NB4 (cell line): Measurements from ENCODE around the gene LY6G6F.

Experiments used
- MYC ChIP-seq: IDR thresholded peaks from 2 replicates; pipeline ENCODE4 v1.6.1; 2011; ENCODE audit warnings: low read depth, low read length
- POLR2A ChIP-seq: IDR thresholded peaks from 2 replicates; pipeline ENCODE4 v1.6.1; 2011; ENCODE audit warnings: mild to moderate bottlenecking; ENCODE audit not compliant: insufficient read length; ENCODE audit errors: extremely low read depth
- TF ChIP-seq, protein P1 (sequence below): IDR thresholded peaks from one replicate; pipeline ENCODE4 v1.5.1; 2012; ENCODE audit warnings: low read depth, low read length
- TF ChIP-seq, protein P2 (sequence below): IDR thresholded peaks from 2 replicates; pipeline ENCODE4 v1.6.1; 2011; ENCODE audit warnings: low read depth, low read length

DNA sequence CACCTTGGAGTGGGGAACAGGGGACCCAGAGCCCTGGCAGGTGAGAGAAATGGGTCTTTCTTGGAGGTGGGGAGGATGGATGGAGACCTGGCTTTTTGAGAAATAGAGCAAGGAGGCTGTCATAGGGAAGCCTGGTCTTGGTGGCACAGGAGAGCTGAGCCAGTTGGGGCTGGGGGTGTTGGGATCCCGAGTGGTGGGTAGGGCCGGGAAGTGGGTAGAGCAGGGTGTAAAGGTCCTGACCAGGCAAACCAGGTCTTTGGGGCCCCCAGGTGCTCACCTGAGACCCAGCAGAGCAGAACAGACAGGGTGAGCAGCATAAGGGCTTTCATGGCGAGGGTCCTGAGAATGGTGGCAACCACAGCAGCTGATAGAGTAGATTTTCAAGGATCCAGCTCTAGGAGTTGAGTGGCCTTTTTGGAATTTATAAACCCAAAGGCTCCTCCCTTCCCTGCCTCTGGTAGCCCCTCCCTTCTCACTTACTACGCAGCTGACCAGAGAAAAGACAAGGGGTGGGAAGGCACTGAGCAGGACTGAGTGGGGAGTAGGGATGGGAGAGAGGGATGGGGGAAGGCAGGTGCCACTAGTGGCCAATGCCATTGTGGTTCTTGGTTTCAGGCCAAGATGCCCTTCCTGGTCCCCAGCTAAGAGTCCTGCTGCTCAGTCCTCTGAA, 14.8 kb downstream of the LY6G6F start, which contains the start of gene LY6G6C:
- TF ChIP-seq, protein P1, sequence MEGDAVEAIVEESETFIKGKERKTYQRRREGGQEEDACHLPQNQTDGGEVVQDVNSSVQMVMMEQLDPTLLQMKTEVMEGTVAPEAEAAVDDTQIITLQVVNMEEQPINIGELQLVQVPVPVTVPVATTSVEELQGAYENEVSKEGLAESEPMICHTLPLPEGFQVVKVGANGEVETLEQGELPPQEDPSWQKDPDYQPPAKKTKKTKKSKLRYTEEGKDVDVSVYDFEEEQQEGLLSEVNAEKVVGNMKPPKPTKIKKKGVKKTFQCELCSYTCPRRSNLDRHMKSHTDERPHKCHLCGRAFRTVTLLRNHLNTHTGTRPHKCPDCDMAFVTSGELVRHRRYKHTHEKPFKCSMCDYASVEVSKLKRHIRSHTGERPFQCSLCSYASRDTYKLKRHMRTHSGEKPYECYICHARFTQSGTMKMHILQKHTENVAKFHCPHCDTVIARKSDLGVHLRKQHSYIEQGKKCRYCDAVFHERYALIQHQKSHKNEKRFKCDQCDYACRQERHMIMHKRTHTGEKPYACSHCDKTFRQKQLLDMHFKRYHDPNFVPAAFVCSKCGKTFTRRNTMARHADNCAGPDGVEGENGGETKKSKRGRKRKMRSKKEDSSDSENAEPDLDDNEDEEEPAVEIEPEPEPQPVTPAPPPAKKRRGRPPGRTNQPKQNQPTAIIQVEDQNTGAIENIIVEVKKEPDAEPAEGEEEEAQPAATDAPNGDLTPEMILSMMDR: no peak
- TF ChIP-seq POLR2A (no peak), MYC (no peak)
- TF ChIP-seq, protein P2, sequence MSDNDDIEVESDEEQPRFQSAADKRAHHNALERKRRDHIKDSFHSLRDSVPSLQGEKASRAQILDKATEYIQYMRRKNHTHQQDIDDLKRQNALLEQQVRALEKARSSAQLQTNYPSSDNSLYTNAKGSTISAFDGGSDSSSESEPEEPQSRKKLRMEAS: no peak
